HEK293 (cell line): ENCODE data around the gene HERC4.

Experiments used
- CTCF ChIA-PET: fragments of 350-600 bp; formaldehyde crosslinking; extraction: SDS; loops from one replicate; lab custom pipeline; 2021; ENCODE audit warnings: antibody characterized with exemption; lab: Yijun Ruan, JAX
- POLR2A ChIA-PET: fragments of 300-600 bp; formaldehyde crosslinking; extraction: SDS; loops from one replicate; lab custom pipeline; 2020; ENCODE audit warnings: antibody characterized with exemption, inconsistent platforms; lab: Yijun Ruan, JAX
- H3K27ac ChIP-seq: fragments of 200-500 bp; sonication (Bioruptor generic); 2 replicates; pipeline ENCODE4 v1.5.1; 2014; ENCODE audit warnings: low read depth, low read length, control low read depth, inconsistent platforms; ENCODE audit errors: extremely low read depth
- H3K36me3 ChIP-seq, 2 experiments: fragments of 200-500 bp in 1 of 2; sonication (Bioruptor generic) in 1 of 2; 1 replicate in 1 of 2; 2 replicates in 1 of 2; pipeline ENCODE4 v1.5.1; 2014 to 2017; ENCODE audit warnings: inconsistent platforms in 2 of 2, low read length in 2 of 2; ENCODE audit not compliant: control insufficient read depth in 2 of 2, insufficient read depth in 1 of 2
- H3K4me1 ChIP-seq: fragments of 200-500 bp; sonication (Bioruptor generic); 2 replicates; pipeline ENCODE4 v1.5.1; 2014; ENCODE audit warnings: mild to moderate bottlenecking, low read length, inconsistent platforms; ENCODE audit not compliant: control insufficient read depth, insufficient read depth
- H3K4me3 ChIP-seq: 2 replicates; pipeline ENCODE4 v1.5.1; 2011; ENCODE audit warnings: low read depth, mild to moderate bottlenecking, control low read depth, low read length, moderate library complexity
- H3K9me3 ChIP-seq: fragments of 200-500 bp; sonication (Bioruptor generic); 2 replicates; pipeline ENCODE4 v1.5.1; 2014; ENCODE audit warnings: low read depth, low read length, inconsistent platforms; ENCODE audit not compliant: control insufficient read depth, insufficient read depth
- ATF2 ChIP-seq: fragments of 450-650 bp; formaldehyde crosslinking; IDR thresholded peaks from 2 replicates; pipeline ENCODE4 v1.5.1; 2016; ENCODE audit warnings: missing biosample characterization, missing genetic modification characterization, low read depth
- BCL11B ChIP-seq: fragments of 450-650 bp; formaldehyde crosslinking; IDR thresholded peaks from 2 replicates; pipeline ENCODE4 v1.5.1; 2016; ENCODE audit warnings: low read depth, missing biosample characterization, missing genetic modification characterization
- OSR2 ChIP-seq: fragments of 450-650 bp; formaldehyde crosslinking; IDR thresholded peaks from 2 replicates; pipeline ENCODE4 v1.5.1; 2016; ENCODE audit warnings: missing biosample characterization, missing genetic modification characterization
- SP3 ChIP-seq: fragments of 450-650 bp; formaldehyde crosslinking; IDR thresholded peaks from 2 replicates; pipeline ENCODE4 v1.5.1; 2016; ENCODE audit warnings: missing biosample characterization, missing genetic modification characterization
- ZBTB49 ChIP-seq: fragments of 450-650 bp; formaldehyde crosslinking; IDR thresholded peaks from 2 replicates; pipeline ENCODE4 v1.5.1; 2016; ENCODE audit warnings: missing biosample characterization, missing genetic modification characterization, low read depth
- ZBTB7A ChIP-seq: fragments of 450-650 bp; formaldehyde crosslinking; IDR thresholded peaks from 2 replicates; pipeline ENCODE4 v1.5.1; 2016; ENCODE audit warnings: low read depth, missing biosample characterization, missing genetic modification characterization
- ZFP37 ChIP-seq: fragments of 450-650 bp; formaldehyde crosslinking; IDR thresholded peaks from 2 replicates; pipeline ENCODE4 v1.5.1; 2016; ENCODE audit warnings: missing biosample characterization, missing genetic modification characterization
- ZNF138 ChIP-seq: fragments of 450-650 bp; formaldehyde crosslinking; IDR thresholded peaks from 2 replicates; pipeline ENCODE4 v1.5.1; 2016; ENCODE audit warnings: missing biosample characterization, missing genetic modification characterization, borderline replicate concordance
- ZNF24 ChIP-seq: fragments of 450-650 bp; formaldehyde crosslinking; IDR thresholded peaks from 2 replicates; pipeline ENCODE4 v1.5.1; 2016; ENCODE audit warnings: missing biosample characterization, missing genetic modification characterization
- ZNF362 ChIP-seq: fragments of 450-650 bp; formaldehyde crosslinking; IDR thresholded peaks from 2 replicates; pipeline ENCODE4 v1.5.1; 2016; ENCODE audit warnings: missing biosample characterization, missing genetic modification characterization
- ZNF37A ChIP-seq: fragments of 450-650 bp; IDR thresholded peaks from 2 replicates; pipeline ENCODE4 v1.5.1; 2018; ENCODE audit warnings: missing biosample characterization, missing genetic modification characterization
- ZNF518A ChIP-seq: fragments of 450-650 bp; formaldehyde crosslinking; conservative IDR thresholded peaks from 2 replicates; pipeline ENCODE4 v1.5.1; 2016; ENCODE audit warnings: low read depth, missing biosample characterization, missing genetic modification characterization
- ZNF621 ChIP-seq: fragments of 450-650 bp; formaldehyde crosslinking; IDR thresholded peaks from 2 replicates; pipeline ENCODE4 v1.5.1; 2017; ENCODE audit warnings: missing biosample characterization, missing genetic modification characterization

HERC4 gene

GRCh38 chr10:68096913-68097516 lies 21.9 kb upstream of the HERC4 start (continued):
- TF ChIP-seq ZNF138 (tag by site-specific recombination) = no peak
- TF ChIP-seq ZNF621 = no peak
- TF ChIP-seq ATF2 = no peak
- TF ChIP-seq ZNF24 = 0 out of 2 replicates have a peak, but pooled peaks have one; percentile 45
- no peak for TF ChIP-seq ZBTB49
- no peak for TF ChIP-seq ZBTB7A (tag by site-specific recombination)
- TF ChIP-seq SP3 = no peak
- TF ChIP-seq BCL11B (tag by site-specific recombination) = no peak
- no peak for TF ChIP-seq ZNF518A (tag by site-specific recombination)
- TF ChIP-seq ZNF37A (tag by site-specific recombination) = no peak

- no peak overlapping the region for H3K27ac ChIP-seq
- no peak for TF ChIP-seq ZFP37 (tag by site-specific recombination)
- TF ChIP-seq OSR2 (tag by site-specific recombination) = no peak
- peak; percentile 47; the same call in 1 of the 2 replicates for TF ChIP-seq ZNF362 (tag by site-specific recombination)
- no peaks in the 10 kb centered on the region for H3K36me3 ChIP-seq
- ChIA-PET POLR2A (interaction anchor here (0.5 kb wide), 1 partner anchor 558 kb away, joined by 4 read pairs; no protein-coding TSS in a partner anchor), CTCF (interaction anchor here (0.6 to 1.4 kb wide), 5 partner anchors 12 to 330 kb away, joined by 3 to 9 read pairs (median 4); no protein-coding TSS in a partner anchor)
- H3K4me3 ChIP-seq = no peak overlapping the region
- peaks cover 3% of the 10 kb centered on the region for H3K4me1 ChIP-seq
- no peaks in the 10 kb centered on the region for H3K9me3 ChIP-seq
These were observed 20.1 kb upstream of the HERC4 start for GRCh38 chr10:68095153-68095552.
